Spinal cord (tissue), 10 donors: ENCODE results near the gene PEX11A. TPM values are rescaled to one million over a fixed set of nuclear protein-coding genes. Genes with fewer than 3 reads are reported as not detected.
"Not testable (repeated sequence)": the region's sequence is repeated elsewhere in the genome, so short reads cannot be mapped to it uniquely, and the experiment has no call there.

Source experiments
- DNase-seq, 6 donors: peaks; one replicate each; pipeline versions ENCODE4 v3.0.0 to v3.0.0-alpha.2; 2013 to 2015; ENCODE audit warnings: low spot score in 6 of 6, low read depth in 4 of 6
- H3K27ac ChIP-seq: one replicate; pipeline ENCODE4 v1.5.1; 2013; ENCODE audit warnings: low read depth, low read length, control low read depth
- H3K27me3 ChIP-seq: one replicate; pipeline ENCODE4 v1.6.1; 2013; ENCODE audit warnings: low read length; ENCODE audit not compliant: control insufficient read depth, insufficient read depth
- H3K36me3 ChIP-seq: one replicate; pipeline ENCODE4 v1.6.1; 2013; ENCODE audit warnings: low read length; ENCODE audit not compliant: control insufficient read depth, insufficient read depth
- H3K4me1 ChIP-seq: one replicate; pipeline ENCODE4 v1.6.1; 2013; ENCODE audit warnings: low read length; ENCODE audit not compliant: control insufficient read depth, insufficient read depth
- H3K4me3 ChIP-seq: one replicate; pipeline ENCODE4 v1.5.1; 2013; ENCODE audit warnings: low read depth, low read length, control low read depth
- H3K9me3 ChIP-seq: one replicate; pipeline ENCODE4 v1.6.1; 2013; ENCODE audit warnings: low read length; ENCODE audit not compliant: control insufficient read depth, insufficient read depth
- WGBS: methylation state at CpG from one replicate; pipeline ENCODE4 v1.1.5; 2013; ENCODE audit warnings: missing lambda C conversion rate; ENCODE audit not compliant: insufficient coverage; 5-methylcytosine and 5-hydroxymethylcytosine counted together
- polyA plus RNA-seq, 2 donors: library from polyadenylated mRNA; unstranded; fragments of 120-200 nt; gene quantifications; one replicate each; pipeline ENCODE4 v1.2.1, GENCODE V29; 2013; ENCODE audit not compliant: insufficient read length in 2 of 2
- total RNA-seq, 2 donors: library from RNA; depleted of rRNA in 1 of 2; stranded (reverse); fragments of 120-200 nt in 1 of 2; fragments of >200 nt in 1 of 2; gene quantifications; one replicate each; pipeline versions ENCODE4 v1.2.3 to v1.2.4, GENCODE V29; 2013 to 2014
- donor health status: healthy.

PEX11A gene
- total and polyA plus RNA-seq, 4 donors, result 12.7 to 22.9 (median 15.0) TPM

DNA sequence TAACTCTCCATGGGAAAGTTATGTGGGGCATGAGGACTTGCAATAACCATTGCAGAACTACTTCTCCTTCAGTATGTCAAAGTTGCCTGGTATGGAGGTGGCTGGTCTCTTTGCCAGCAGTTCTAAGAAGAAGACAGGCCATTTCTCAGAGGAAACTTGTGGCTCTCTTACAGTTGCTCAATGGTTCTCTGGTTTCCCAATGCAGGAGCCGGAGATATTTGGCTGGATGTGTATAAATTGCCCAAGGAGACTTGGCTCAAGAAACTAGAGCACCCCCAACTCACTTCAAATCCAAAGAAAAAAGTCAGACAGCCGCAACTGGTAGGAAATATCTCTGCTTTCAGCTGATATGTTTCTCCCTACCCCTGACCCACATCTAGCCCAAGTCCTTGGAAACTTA lies 24.2 kb upstream of the PEX11A start:
- Histone ChIP-seq H3K27ac (no peak overlapping the region), H3K9me3 (no peaks in the 10 kb centered on the region), H3K27me3 (no peaks in the 10 kb centered on the region), H3K36me3 (no peaks in the 10 kb centered on the region), H3K4me3 (no peak overlapping the region), H3K4me1 (no peaks in the 10 kb centered on the region)
- DNase-seq, result no peak
- WGBS, result no CpG with 5 or more reads among the region's 2 CpGs

DNA sequence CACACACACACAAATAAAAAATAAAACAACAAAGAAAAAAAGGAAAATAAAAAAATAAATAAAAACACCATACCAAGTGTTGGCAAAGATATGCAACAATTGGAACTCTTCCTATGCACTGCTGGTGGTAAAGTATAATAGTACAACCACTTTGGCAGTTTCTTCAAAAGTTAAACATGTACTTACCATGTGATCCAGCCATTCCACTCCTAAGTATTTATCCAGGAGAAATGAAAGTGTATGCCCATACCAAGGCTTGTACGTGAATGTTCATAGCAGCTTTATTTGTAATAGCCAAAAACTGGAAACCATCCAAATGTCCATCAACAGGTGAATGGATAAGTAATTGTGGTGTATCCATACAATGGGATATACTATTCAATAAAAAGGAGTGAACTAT lies 17.0 kb upstream of the PEX11A start:
- no peaks in the 10 kb centered on the region for H3K9me3 ChIP-seq

DNA sequence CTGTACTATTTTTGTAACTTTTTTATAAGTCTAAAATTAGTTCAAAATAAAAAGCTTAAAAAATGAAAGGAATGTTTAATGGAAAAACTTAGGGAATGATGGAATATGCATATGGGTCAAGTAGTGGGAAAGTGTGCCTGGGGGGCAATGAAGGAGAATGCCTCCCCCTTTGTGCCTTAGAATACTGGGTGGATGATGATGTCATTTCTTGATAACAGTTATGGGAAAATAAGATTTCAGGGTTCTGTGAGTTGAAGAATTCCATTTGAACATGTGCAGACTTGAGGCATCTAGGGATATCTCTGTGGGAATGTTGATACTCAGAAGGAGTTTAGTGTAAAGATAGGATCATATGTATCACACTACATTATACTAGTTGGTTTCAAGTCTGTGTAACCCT lies 13.9 kb upstream of the PEX11A start:
- H3K36me3 ChIP-seq, result no peaks in the 10 kb centered on the region
- no peak overlapping the region for H3K4me3 ChIP-seq
- H3K4me1 ChIP-seq, result no peaks in the 10 kb centered on the region
- H3K27ac ChIP-seq, result no peak overlapping the region
- H3K9me3 ChIP-seq, result no peaks in the 10 kb centered on the region
- no peak for DNase-seq
- H3K27me3 ChIP-seq, result no peaks in the 10 kb centered on the region

More for the DNA sequence above, 17.0 kb upstream of the PEX11A start:
- no peak for DNase-seq
- no peaks in the 10 kb centered on the region for H3K27me3 ChIP-seq
- H3K27ac ChIP-seq, result no peak overlapping the region
- H3K4me3 ChIP-seq, result no peak overlapping the region
- H3K36me3 ChIP-seq, result no peaks in the 10 kb centered on the region
- WGBS, result no CpG with 5 or more reads among the region's 1 CpG
- no peaks in the 10 kb centered on the region for H3K4me1 ChIP-seq

DNA sequence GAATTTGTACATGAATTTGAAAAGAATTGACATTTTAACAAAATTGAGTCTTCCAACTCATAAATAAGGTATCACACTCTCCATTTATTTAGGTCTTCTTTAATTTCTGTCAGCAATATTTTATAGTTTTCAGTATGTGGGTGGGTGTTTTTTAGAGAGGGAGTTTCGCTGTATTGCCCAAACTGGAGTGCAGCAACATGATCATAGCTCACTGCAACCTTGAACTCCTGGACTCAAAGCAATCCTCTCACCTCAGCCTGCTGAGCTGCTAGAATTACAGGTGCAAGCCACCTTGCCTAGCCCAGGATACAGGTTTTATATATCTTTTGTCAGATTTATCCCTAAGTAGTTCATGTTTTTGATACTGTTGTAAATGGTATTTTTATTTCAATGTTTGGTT lies 4.6 kb upstream of the PEX11A start:
- no peak for DNase-seq
- Histone ChIP-seq H3K36me3 (no peaks in the 10 kb centered on the region), H3K9me3 (no peaks in the 10 kb centered on the region), H3K27me3 (no peaks in the 10 kb centered on the region), H3K27ac (no peak overlapping the region), H3K4me3 (no peak overlapping the region), H3K4me1 (peaks cover 8% of the 10 kb centered on the region)
- WGBS, result no CpG with 5 or more reads among the region's 1 CpG

DNA sequence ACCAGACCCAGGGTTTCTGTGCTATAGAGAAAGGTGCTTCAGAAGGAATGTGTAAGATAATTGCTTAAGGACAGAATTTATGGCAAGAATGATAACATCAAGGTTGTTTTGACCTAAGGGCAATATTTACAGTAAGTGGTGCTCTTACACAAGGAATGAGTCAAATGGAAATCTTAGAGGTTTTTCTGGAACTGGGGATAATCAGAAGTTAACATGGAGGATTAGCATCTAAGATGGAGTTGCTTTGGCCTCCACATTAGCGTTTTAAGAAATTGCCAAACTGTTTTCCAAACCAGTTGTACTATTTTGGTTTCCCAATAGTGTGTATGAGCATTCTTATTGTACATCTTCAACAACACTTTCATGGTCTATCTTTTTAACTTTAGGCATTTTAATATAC lies 3.1 kb upstream of the PEX11A start:
- no peaks in the 10 kb centered on the region for H3K9me3 ChIP-seq
- WGBS, result no CpG with 5 or more reads among the region's 1 CpG
- H3K4me3 ChIP-seq, result no peak overlapping the region
- H3K4me1 ChIP-seq, result peaks cover 15% of the 10 kb centered on the region
- no peaks in the 10 kb centered on the region for H3K27me3 ChIP-seq
- no peak overlapping the region for H3K27ac ChIP-seq
- no peak for DNase-seq
- no peaks in the 10 kb centered on the region for H3K36me3 ChIP-seq

DNA sequence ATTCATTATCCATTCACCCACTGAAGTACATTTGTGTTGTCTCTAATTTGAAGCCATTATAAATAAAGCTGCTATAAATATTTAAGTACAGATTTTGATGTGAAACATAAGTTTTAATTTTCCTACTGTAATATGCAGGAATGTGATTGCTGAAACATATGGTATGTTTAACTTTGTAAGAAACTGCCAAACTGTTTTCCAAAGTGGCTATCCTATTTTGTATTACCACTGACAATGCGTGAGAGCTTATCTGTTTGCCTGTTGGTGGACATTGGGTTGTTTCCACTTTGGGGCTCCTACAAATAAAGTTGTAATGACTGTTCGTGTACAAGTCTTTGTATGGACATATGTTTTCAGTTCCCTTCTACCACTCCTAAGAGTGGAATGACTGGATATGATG lies 2.5 kb upstream of the PEX11A start:
- WGBS, result no CpG with 5 or more reads among the region's 2 CpGs
- Histone ChIP-seq H3K9me3 (no peaks in the 10 kb centered on the region), H3K27ac (no peak overlapping the region), H3K4me3 (no peak overlapping the region), H3K4me1 (peaks cover 15% of the 10 kb centered on the region), H3K27me3 (no peaks in the 10 kb centered on the region), H3K36me3 (no peaks in the 10 kb centered on the region)
- DNase-seq, result no peak

DNA sequence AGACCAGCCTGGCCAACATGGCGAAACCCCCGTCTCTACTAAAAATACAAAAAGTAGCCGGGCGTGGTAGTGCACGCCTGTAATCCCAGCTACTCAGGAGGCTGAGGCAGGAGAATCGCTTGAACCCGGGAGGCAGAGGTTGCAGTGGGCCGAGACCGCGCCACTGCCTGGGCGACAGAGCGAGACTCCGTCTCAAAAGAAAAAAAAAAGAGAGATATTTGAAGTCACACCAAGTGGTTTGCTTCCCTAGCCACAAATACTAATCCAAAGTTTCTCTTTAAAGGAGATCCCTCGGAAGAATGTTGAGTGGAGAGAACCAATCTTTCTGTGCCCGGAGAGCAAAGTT lies 651 bp downstream of the PEX11A start:
- Histone ChIP-seq H3K4me1 (peaks cover 15% of the 10 kb centered on the region), H3K4me3 (peak overlapping the region; percentile 89)
- not testable (repeated sequence) for DNase-seq, H3K27ac ChIP-seq, H3K9me3 ChIP-seq, H3K27me3 ChIP-seq, H3K36me3 ChIP-seq
- WGBS, result 64% methylated on average over 11 of the region's 15 CpGs

DNA sequence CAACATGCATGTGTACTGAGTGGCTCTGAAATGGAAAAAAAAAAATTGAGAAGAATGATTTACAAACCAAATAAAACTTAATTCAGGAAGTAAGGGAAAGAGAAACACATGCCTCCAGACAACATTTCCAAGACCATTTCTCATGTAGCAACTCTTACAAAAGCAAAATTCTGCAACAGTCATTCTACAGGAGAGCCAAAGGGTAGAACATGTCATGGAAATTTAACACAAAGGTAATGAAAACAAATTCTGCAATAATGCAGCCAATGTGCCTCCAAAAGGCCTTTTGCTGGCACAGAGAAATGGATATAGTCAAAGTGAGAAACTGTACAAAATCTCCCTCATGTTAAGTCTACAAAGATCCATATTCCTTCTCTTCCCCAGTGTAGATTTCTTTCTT lies 4.0 kb downstream of the PEX11A start:
- Histone ChIP-seq H3K4me3 (no peak overlapping the region), H3K27me3 (no peaks in the 10 kb centered on the region), H3K4me1 (peaks cover 15% of the 10 kb centered on the region), H3K27ac (no peak overlapping the region), H3K9me3 (no peaks in the 10 kb centered on the region), H3K36me3 (no peaks in the 10 kb centered on the region)
- no peak for DNase-seq

DNA sequence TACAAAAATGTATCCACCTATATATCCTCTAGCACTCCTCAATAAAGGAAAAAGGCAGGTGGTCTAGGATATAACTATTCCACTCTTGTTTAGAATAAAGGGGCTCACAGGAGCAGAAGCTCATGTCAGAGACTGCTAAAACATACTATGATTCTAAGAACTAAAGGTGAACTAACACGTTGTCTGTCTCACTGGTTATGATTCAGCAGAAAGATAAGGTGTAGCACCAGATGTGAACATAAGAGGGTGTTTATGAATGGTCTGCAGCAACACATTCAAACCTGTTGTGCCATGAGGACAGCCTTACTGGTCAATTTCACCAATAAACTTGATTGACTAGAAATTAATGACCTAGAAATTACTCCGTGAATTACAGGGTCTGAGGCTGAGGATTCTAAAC lies 4.6 kb downstream of the PEX11A start:
- Histone ChIP-seq H3K9me3 (no peaks in the 10 kb centered on the region), H3K36me3 (no peaks in the 10 kb centered on the region), H3K4me3 (no peak overlapping the region), H3K27ac (no peak overlapping the region), H3K4me1 (peaks cover 14% of the 10 kb centered on the region), H3K27me3 (no peaks in the 10 kb centered on the region)
- no peak for DNase-seq
- 100% methylated on average over 1 of the region's 2 CpGs for WGBS

DNA sequence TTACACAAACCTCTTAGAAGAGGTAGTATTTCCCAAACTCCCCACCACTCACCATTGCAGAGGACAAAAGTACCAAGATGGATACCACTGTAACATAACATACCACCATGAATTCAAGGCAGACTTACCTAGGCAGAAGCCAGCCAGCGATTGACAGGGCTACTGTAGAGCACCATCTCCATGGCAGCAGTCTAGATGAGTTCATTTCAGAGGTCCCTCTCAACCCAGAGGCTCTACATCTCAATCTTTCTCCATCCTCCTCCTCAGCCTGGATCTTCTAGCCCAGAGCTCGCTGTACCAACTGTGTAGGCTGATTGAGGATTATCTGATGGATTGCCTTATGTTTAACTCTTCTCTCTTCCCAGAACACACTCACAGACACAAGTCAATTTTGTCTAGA lies 9.4 kb downstream of the PEX11A start:
- Histone ChIP-seq H3K4me3 (no peak overlapping the region), H3K27ac (peak overlapping the region; percentile 10), H3K4me1 (peaks cover 4% of the 10 kb centered on the region), H3K36me3 (no peaks in the 10 kb centered on the region), H3K27me3 (no peaks in the 10 kb centered on the region), H3K9me3 (no peaks in the 10 kb centered on the region)
- no peak for DNase-seq
- WGBS, result 100% methylated on average over 1 of the region's 2 CpGs
